ENCODE measurements around the gene OSMR. TPM values are rescaled to one million over a fixed set of nuclear protein-coding genes. Genes with fewer than 3 reads are reported as not detected.
A peak's percentile ranks its signal among the peaks of the same experiment; 100 is the strongest.
"Not testable (repeated sequence)": the region's sequence is repeated elsewhere in the genome, so short reads cannot be mapped to it uniquely, and the experiment has no call there.

Gene OSMR
- polyA plus RNA-seq, 2 of the 4 experiments (the other 2 are of a cell fraction), result 58.5 to 92.4 TPM

GRCh38 chr5:38847559-38848347 lies 1.9 kb downstream of the OSMR start:
- DNase-seq (ENCODE audit: low read depth in 1 of 2, low spot score in 1 of 2), result peak; percentile 41 to 45
- ATAC-seq, result peak in 1 of 2 experiments; percentile 6; a peak in 1 of 6 replicates
- FAIRE-seq, result no peak

GRCh38 chr5:38848637-38849036 lies 2.8 kb downstream of the OSMR start:
- Histone ChIP-seq H3K9me3 (peaks cover 16% of the 10 kb centered on the region), H3K4me3 (peak overlapping the region; percentile 94; the same call in 1 of the 3 replicates), H3K4me2 (peak overlapping the region; percentile 86), H3K27ac (peak overlapping the region in 1 of 2 experiments; percentile 97; a peak in 3 of 6 replicates), H3K4me1 (peaks cover 24% of the 10 kb centered on the region)
- WGBS (ENCODE audit: missing lambda C conversion rate), result 69% methylated on average over 2 of the region's 2 CpGs
- FAIRE-seq, result no peak
- TF ChIP-seq CHD4 (IDR thresholded peaks at IDR 0.05; ENCODE audit: borderline replicate concordance) (no peak), HEYL (CRISPR knock-in tag; IDR thresholded peaks at IDR 0.05) (no peak), MAFK (IDR thresholded peaks at IDR 0.05; ENCODE audit: partially characterized antibody) (peak; percentile 39), HOXA7 (CRISPR knock-in tag; IDR thresholded peaks at IDR 0.05) (no peak), USF2 (IDR thresholded peaks at IDR 0.05) (peak; percentile 37; the same call in 1 of the 2 replicates), PHF8 (IDR thresholded peaks at IDR 0.05; ENCODE audit: borderline replicate concordance, low read depth) (no peak), GATA3 (IDR thresholded peaks at IDR 0.05; ENCODE audit: borderline replicate concordance) (no peak), BCL3 (IDR thresholded peaks at IDR 0.05) (no peak)
- CTCF ChIA-PET, result interaction anchor here (1.0 to 1.3 kb wide), 2 partner anchors 73 to 407 kb away, joined by 3 to 9 read pairs; no protein-coding TSS in a partner anchor
- POLR2A ChIA-PET, result interaction anchor here (0.6 to 1.3 kb wide), 2 partner anchors 24 to 1478 kb away, joined by 5 read pairs; partner anchors contain the start of gene NUP155
- DNase-seq (ENCODE audit: low read depth in 1 of 2, low spot score in 1 of 2), result no peak
- ATAC-seq, result no peak

More at GRCh38 chr5:38847559-38848347, 1.9 kb downstream of the OSMR start:
- 18% methylated on average over 9 of the region's 9 CpGs for WGBS (ENCODE audit: missing lambda C conversion rate)
- POLR2A ChIA-PET, result interaction anchor here (4.1 kb wide), 1 partner anchor 24 kb away, joined by 59 read pairs; no protein-coding TSS in a partner anchor
- H3K4me2 ChIP-seq, result peak overlapping the region; percentile 86
- no peak for TF ChIP-seq JUN (IDR thresholded peaks at IDR 0.05)
- no peak for TF ChIP-seq PHF8 (IDR thresholded peaks at IDR 0.05; ENCODE audit: borderline replicate concordance, low read depth)
- TF ChIP-seq HDAC2 (IDR thresholded peaks at IDR 0.05), result no peak
- no peak for TF ChIP-seq GATA3 (IDR thresholded peaks at IDR 0.05; ENCODE audit: borderline replicate concordance)
- no peak for TF ChIP-seq EHF (CRISPR knock-in tag; IDR thresholded peaks at IDR 0.05)
- no peak for TF ChIP-seq FOSL2 (IDR thresholded peaks at IDR 0.05)
- TF ChIP-seq FOSL2 (CRISPR knock-in tag; IDR thresholded peaks at IDR 0.05), result no peak
- 0 out of 2 replicates have a peak, but pooled peaks have one; percentile 14 for TF ChIP-seq MAX (IDR thresholded peaks at IDR 0.05)
- no peak for TF ChIP-seq RARB (CRISPR knock-in tag; IDR thresholded peaks at IDR 0.05)
- TF ChIP-seq MAZ (IDR thresholded peaks at IDR 0.05; ENCODE audit: borderline replicate concordance, low read depth, low read length), result no peak
- CTCF ChIA-PET, result interaction anchor here (1.0 to 1.9 kb wide), 9 partner anchors 10 to 406 kb away, joined by 3 to 10 read pairs (median 5); no protein-coding TSS in a partner anchor
- H3K27ac ChIP-seq, result peak overlapping the region; percentile 97 to 99
- peaks cover 17% of the 10 kb centered on the region; the same call in 2 of the 3 replicates for H3K4me1 ChIP-seq
- peaks cover 16% of the 10 kb centered on the region for H3K9me3 ChIP-seq
- H3K4me3 ChIP-seq, result peak overlapping the region; percentile 94

GRCh38 chr5:38851640-38852039 lies 5.8 kb downstream of the OSMR start:
- Histone ChIP-seq H3K9me3 (peaks cover 16% of the 10 kb centered on the region), H3K4me1 (peaks cover 38% of the 10 kb centered on the region)
- POLR2A ChIA-PET; ATAC-seq; FAIRE-seq; H3K4me3 ChIP-seq; H3K27ac ChIP-seq; H3K4me2 ChIP-seq; DNase-seq (ENCODE audit: low read depth in 1 of 2, low spot score in 1 of 2): not testable (repeated sequence)
- CTCF ChIA-PET, result interaction anchor here (0.8 kb wide), 1 partner anchor 41 kb away, joined by 3 read pairs; no protein-coding TSS in a partner anchor
- WGBS (ENCODE audit: missing lambda C conversion rate), result 86% methylated on average over 5 of the region's 5 CpGs

Measured in A549 (cell line).